Keratinocyte (primary cell): ENCODE data around the gene MOB1B. TPM values are rescaled to one million over a fixed set of nuclear protein-coding genes. Genes with fewer than 3 reads are reported as not detected.

ENCODE experiments used
- DNase-seq: peaks from one replicate; pipeline ENCODE4 v3.0.0-alpha.2; 2011; ENCODE audit warnings: low read depth, missing footprints, low spot score
- FAIRE-seq: peaks from 2 replicates; lab custom pipeline; 2011; peaks lifted over from hg19 to GRCh38; lab: Jason Lieb, UNC
- H2AFZ ChIP-seq: 2 replicates; pipeline ENCODE4 v1.6.0; 2012; ENCODE audit warnings: low read length, control low read depth, inconsistent platforms; ENCODE audit not compliant: control insufficient read depth
- H3K27ac ChIP-seq: 2 replicates; pipeline ENCODE4 v1.5.1; 2011; ENCODE audit warnings: low read length; ENCODE audit not compliant: control insufficient read depth, insufficient read depth
- H3K27me3 ChIP-seq: 3 replicates; pipeline ENCODE4 v1.6.0; 2011; ENCODE audit warnings: low read length; ENCODE audit not compliant: control insufficient read depth, insufficient read depth; ENCODE audit errors: extremely low read depth
- H3K36me3 ChIP-seq, 2 experiments: 2 replicates in 1 of 2; 3 replicates in 1 of 2; pipeline ENCODE4 v1.5.1; 2011; ENCODE audit warnings: low read length in 2 of 2, mild to moderate bottlenecking in 1 of 2; ENCODE audit not compliant: control insufficient read depth in 2 of 2, insufficient read depth in 2 of 2; ENCODE audit errors: extremely low read depth in 1 of 2
- H3K4me1 ChIP-seq: 3 replicates; pipeline ENCODE4 v1.5.1; 2011; ENCODE audit warnings: low read length; ENCODE audit not compliant: control insufficient read depth, insufficient read depth; ENCODE audit errors: extremely low read depth
- H3K4me2 ChIP-seq: 3 replicates; pipeline ENCODE4 v1.6.0; 2011; ENCODE audit warnings: low read depth, low read length; ENCODE audit not compliant: control insufficient read depth, insufficient read depth; ENCODE audit errors: extremely low read depth
- H3K4me3 ChIP-seq, 3 experiments: fragments of 200-600 bp in 1 of 3; sonication (generic) in 1 of 3; 2 replicates in 2 of 3; 3 replicates in 1 of 3; pipeline ENCODE4 v1.5.1; 2011 to 2016; ENCODE audit warnings: low read length in 3 of 3, mild to moderate bottlenecking in 3 of 3, control low read depth in 2 of 3, inconsistent platforms in 1 of 3, low read depth in 1 of 3, mixed read lengths in 1 of 3, mixed run types in 1 of 3, moderate library complexity in 1 of 3; ENCODE audit not compliant: control insufficient read depth in 2 of 3, insufficient read depth in 2 of 3; ENCODE audit errors: extremely low read depth in 1 of 3
- H3K79me2 ChIP-seq: 2 replicates; pipeline ENCODE4 v1.6.0; 2012; ENCODE audit warnings: low read length; ENCODE audit not compliant: control insufficient read depth, insufficient read depth
- H3K9ac ChIP-seq: 3 replicates; pipeline ENCODE4 v1.6.0; 2011; ENCODE audit warnings: low read length; ENCODE audit not compliant: control insufficient read depth, insufficient read depth; ENCODE audit errors: extremely low read depth
- H3K9me1 ChIP-seq: 3 replicates; pipeline ENCODE4 v1.6.0; 2011; ENCODE audit warnings: low read length; ENCODE audit not compliant: control insufficient read depth, insufficient read depth; ENCODE audit errors: extremely low read depth
- H3K9me3 ChIP-seq: 2 replicates; pipeline ENCODE4 v1.5.1; 2012; ENCODE audit warnings: low read depth, low read length; ENCODE audit not compliant: control insufficient read depth
- H4K20me1 ChIP-seq: 3 replicates; pipeline ENCODE4 v1.6.0; 2011; ENCODE audit warnings: low read length; ENCODE audit not compliant: control insufficient read depth, insufficient read depth; ENCODE audit errors: extremely low read depth
- CTCF ChIP-seq, 3 experiments: IDR thresholded peaks in 1 of 3; conservative IDR thresholded peaks in 1 of 3; optimal IDR thresholded peaks in 1 of 3; 2 replicates in 2 of 3; 3 replicates in 1 of 3; pipeline versions ENCODE3 to v1.5.1; 2011; ENCODE audit warnings: low read length in 3 of 3, mild to moderate bottlenecking in 3 of 3, moderate library complexity in 2 of 3, control low read depth in 1 of 3, inconsistent platforms in 1 of 3; ENCODE audit not compliant: insufficient read depth in 2 of 3; ENCODE audit errors: extremely low read depth in 1 of 3
- EZH2 ChIP-seq: IDR thresholded peaks from one replicate; pipeline ENCODE4 v1.6.1; 2012; ENCODE audit warnings: inconsistent platforms, mild to moderate bottlenecking, low read length, moderate library complexity
- dilution Hi-C: fragments of 300-500 bp; cut with MboI; formaldehyde crosslinking; loops from one replicate; pipeline ENCODE4 v1.7.0; 2020; ENCODE audit warnings: low sequenced_read_pairs; ENCODE audit not compliant: extremely low pct_ligation_motif_present
- polyA plus RNA-seq, 5 experiments: library from polyadenylated mRNA; depleted of rRNA in 3 of 5; stranded (reverse) in 3 of 5; stranded (forward) in 1 of 5; unstranded in 1 of 5; fragments of >200 nt; gene quantifications; 1 replicate in 1 of 5; 2 replicates in 3 of 5; 3 replicates in 1 of 5; pipeline versions ENCODE4 v1.2.1 to v1.2.3, GENCODE V29; 2011 to 2012; ENCODE audit warnings: missing spikeins in 2 of 5, low read depth in 1 of 5, low replicate concordance in 1 of 5

The MOB1B gene
- polyA plus RNA-seq, 1 donor (not counting 4 experiments of a cell fraction or from before 2014, with no cell fraction given): 15.6 TPM

- no peaks in the 10 kb centered on the region for H3K9me3 ChIP-seq
- H3K9me1 ChIP-seq: no peaks in the 10 kb centered on the region
- H3K27me3 ChIP-seq: no peaks in the 10 kb centered on the region
- no peak overlapping the region for H3K9ac ChIP-seq
- DNase-seq (no peak), FAIRE-seq (no peak)
- H3K36me3 ChIP-seq: no peaks in the 10 kb centered on the region
- H3K4me2 ChIP-seq: no peak overlapping the region
- H3K4me1 ChIP-seq: no peaks in the 10 kb centered on the region
- dilution Hi-C loops: no loop called here
- no peak overlapping the region for H3K27ac ChIP-seq
- H3K4me3 ChIP-seq: no peak overlapping the region
- H4K20me1 ChIP-seq: no peaks in the 10 kb centered on the region
- TF ChIP-seq CTCF (optimal IDR thresholded peaks at IDR 0.05 in 1 of 3, IDR thresholded peaks at IDR 0.05 in 1 of 3, conservative IDR thresholded peaks at IDR 0.05 in 1 of 3; ENCODE audit: extremely low read depth in 1 of 3, insufficient read depth in 2 of 3, low read length in 3 of 3) (no peak), EZH2 (no peak)
- no peak overlapping the region for H2AFZ ChIP-seq
- peaks cover 52% of the 10 kb centered on the region for H3K79me2 ChIP-seq
These were observed 29.2 kb downstream of the MOB1B start for GRCh38 chr4:70931347-70931746.

- H3K4me2 ChIP-seq: no peak overlapping the region
- no peak for FAIRE-seq
- peaks cover 44% of the 10 kb centered on the region for H3K79me2 ChIP-seq
- H3K9ac ChIP-seq: no peak overlapping the region
- no peak overlapping the region for H2AFZ ChIP-seq
- H3K9me1 ChIP-seq: no peaks in the 10 kb centered on the region
- no peak for DNase-seq
- TF ChIP-seq EZH2 (no peak), CTCF (optimal IDR thresholded peaks at IDR 0.05 in 1 of 3, IDR thresholded peaks at IDR 0.05 in 1 of 3, conservative IDR thresholded peaks at IDR 0.05 in 1 of 3; ENCODE audit: extremely low read depth in 1 of 3, insufficient read depth in 2 of 3, low read length in 3 of 3) (no peak)
- no peaks in the 10 kb centered on the region for H3K9me3 ChIP-seq
- no peaks in the 10 kb centered on the region for H3K36me3 ChIP-seq
- dilution Hi-C loops: no loop called here
- H3K27ac ChIP-seq: no peak overlapping the region
- H4K20me1 ChIP-seq: no peaks in the 10 kb centered on the region
- no peaks in the 10 kb centered on the region for H3K27me3 ChIP-seq
- H3K4me3 ChIP-seq: no peak overlapping the region
- H3K4me1 ChIP-seq: no peaks in the 10 kb centered on the region
These were observed 30.8 kb downstream of the MOB1B start for GRCh38 chr4:70932984-70933383.
